Liver (tissue), 9 donors: ENCODE results near the gene PHF24. TPM values are rescaled to one million over a fixed set of nuclear protein-coding genes. Genes with fewer than 3 reads are reported as not detected.

Source experiments
- DNase-seq: peaks from one replicate; pipeline ENCODE4 v3.0.0-alpha.2; 2017; ENCODE audit warnings: low spot score
- H3K27ac ChIP-seq, 2 donors: one replicate each; pipeline ENCODE4 v1.7.0; 2013; ENCODE audit warnings: inconsistent platforms in 2 of 2, low read length in 2 of 2, control low read depth in 1 of 2, low read depth in 1 of 2, mild to moderate bottlenecking in 1 of 2
- H3K27me3 ChIP-seq, 4 donors: one replicate each; pipeline versions ENCODE4 v1.6.1 to v1.7.0; 2013; ENCODE audit warnings: low read length in 3 of 4, inconsistent platforms in 1 of 4, mild to moderate bottlenecking in 1 of 4, moderate library complexity in 1 of 4; ENCODE audit not compliant: control insufficient read depth in 4 of 4, insufficient read depth in 4 of 4
- H3K36me3 ChIP-seq, 4 donors: one replicate each; pipeline versions ENCODE4 v1.6.1 to v1.7.0; 2013; ENCODE audit warnings: low read length in 3 of 4, mild to moderate bottlenecking in 3 of 4, low read depth in 1 of 4, moderate library complexity in 1 of 4; ENCODE audit not compliant: control insufficient read depth in 4 of 4, insufficient read depth in 3 of 4
- H3K4me1 ChIP-seq, 4 donors: one replicate each; pipeline versions ENCODE4 v1.6.1 to v1.7.0; 2013; ENCODE audit warnings: low read length in 3 of 4, mild to moderate bottlenecking in 3 of 4, moderate library complexity in 1 of 4; ENCODE audit not compliant: control insufficient read depth in 4 of 4, insufficient read depth in 4 of 4
- H3K4me3 ChIP-seq, 3 donors: one replicate each; pipeline versions ENCODE4 v1.6.1 to v1.7.0; 2013; ENCODE audit warnings: low read length in 3 of 3, control low read depth in 1 of 3, low read depth in 1 of 3, mild to moderate bottlenecking in 1 of 3
- H3K9ac ChIP-seq, 2 donors: one replicate each; pipeline ENCODE4 v1.7.0; 2013; ENCODE audit warnings: low read length in 2 of 2, mild to moderate bottlenecking in 2 of 2, moderate library complexity in 2 of 2, control low read depth in 1 of 2, low read depth in 1 of 2
- H3K9me3 ChIP-seq, 4 donors: one replicate each; pipeline versions ENCODE4 v1.6.1 to v1.7.0; 2013; ENCODE audit warnings: low read length in 3 of 4; ENCODE audit not compliant: control insufficient read depth in 4 of 4
- ATF3 ChIP-seq: IDR thresholded peaks from 2 replicates; pipeline ENCODE4 v1.6.1; 2016; ENCODE audit warnings: antibody characterized with exemption
- EGR1 ChIP-seq, 2 donors: IDR thresholded peaks; 2 replicates each; pipeline ENCODE4 v1.6.1; 2016 to 2018; ENCODE audit warnings: antibody characterized with exemption in 2 of 2, low read depth in 2 of 2
- FOXA1 ChIP-seq: IDR thresholded peaks from 2 replicates; pipeline ENCODE4 v1.6.1; 2016; ENCODE audit warnings: antibody characterized with exemption
- FOXA2 ChIP-seq: IDR thresholded peaks from 2 replicates; pipeline ENCODE4 v1.6.1; 2016; ENCODE audit warnings: antibody characterized with exemption
- GABPA ChIP-seq, 2 donors: IDR thresholded peaks in 1 of 2; conservative IDR thresholded peaks in 1 of 2; 2 replicates each; pipeline ENCODE4 v1.6.1; 2016; ENCODE audit warnings: antibody characterized with exemption in 2 of 2, mild to moderate bottlenecking in 1 of 2, moderate library complexity in 1 of 2
- HNF4A ChIP-seq, 2 donors: conservative IDR thresholded peaks; 2 replicates each; pipeline ENCODE4 v1.6.1; 2016; ENCODE audit warnings: antibody characterized with exemption in 2 of 2, mild to moderate bottlenecking in 2 of 2
- HNF4G ChIP-seq: IDR thresholded peaks from 2 replicates; pipeline ENCODE4 v1.6.1; 2016; ENCODE audit warnings: antibody characterized with exemption
- NR2F2 ChIP-seq: IDR thresholded peaks from 2 replicates; pipeline ENCODE4 v1.6.1; 2016; ENCODE audit warnings: antibody characterized with exemption
- RAD21 ChIP-seq, 2 donors: IDR thresholded peaks; 2 replicates each; pipeline ENCODE4 v1.6.1; 2016; ENCODE audit warnings: antibody characterized with exemption in 2 of 2, mild to moderate bottlenecking in 2 of 2
- REST ChIP-seq: IDR thresholded peaks from 2 replicates; pipeline ENCODE4 v1.6.1; 2016; ENCODE audit warnings: antibody characterized with exemption, mild to moderate bottlenecking
- RXRA ChIP-seq, 2 donors: IDR thresholded peaks; 2 replicates each; pipeline ENCODE4 v1.6.1; 2017 to 2018; ENCODE audit warnings: antibody characterized with exemption in 2 of 2, mild to moderate bottlenecking in 1 of 2
- SP1 ChIP-seq: IDR thresholded peaks from 2 replicates; pipeline ENCODE4 v1.6.1; 2018; ENCODE audit warnings: antibody characterized with exemption, mild to moderate bottlenecking
- TAF1 ChIP-seq: conservative IDR thresholded peaks from 2 replicates; pipeline ENCODE4 v1.6.1; 2016; ENCODE audit warnings: antibody characterized with exemption, mild to moderate bottlenecking
- YY1 ChIP-seq: IDR thresholded peaks from 2 replicates; pipeline ENCODE4 v1.6.1; 2016; ENCODE audit warnings: antibody characterized with exemption, mild to moderate bottlenecking
- ZBTB33 ChIP-seq: IDR thresholded peaks from 2 replicates; pipeline ENCODE4 v1.6.1; 2016; ENCODE audit warnings: antibody characterized with exemption
- WGBS: extraction: QIAGEN DNeasy Blood & Tissue Kit; methylation state at CpG from one replicate; pipeline ENCODE4 v1.1.7; 2013; 5-methylcytosine and 5-hydroxymethylcytosine counted together
- polyA plus RNA-seq, 2 donors: library from polyadenylated mRNA; stranded (reverse) in 1 of 2; unstranded in 1 of 2; fragments of 200-250 nt in 1 of 2; fragments of >200 nt in 1 of 2; fragmentation: Nextera tagmentation in 1 of 2; extraction: Ambion mirVana in 1 of 2; gene quantifications; one replicate each; pipeline versions ENCODE4 v1.2.1 to v1.2.3, GENCODE V29; 2013 to 2015
- total RNA-seq, 2 donors: library from RNA; depleted of rRNA; stranded (reverse); fragments of >200 nt; gene quantifications; one replicate each; pipeline ENCODE4 v1.2.3, GENCODE V29; 2014
- donor health status: healthy.
- donor health status: healthy.
- donor health status: healthy.
- donor health status: healthy.
- donor health status: healthy.

The PHF24 gene
- total and polyA plus RNA-seq, 4 donors = 0.01 to 0.17 (median 0.04) TPM

- TF ChIP-seq FOXA1 (no peak), YY1 (no peak), NR2F2 (no peak), SP1 (no peak), HNF4G (no peak), GABPA (IDR thresholded peaks at IDR 0.05 in 1 of 2, conservative IDR thresholded peaks at IDR 0.05 in 1 of 2) (no peak)
Observed at GRCh38 chr9:34974664-34975063, 16.6 kb downstream of the PHF24 start (continued).

- H3K36me3 ChIP-seq = no peaks in the 10 kb centered on the region
- no peak overlapping the region for H3K9ac ChIP-seq
- WGBS = 93% methylated on average over 11 of the region's 11 CpGs
- H3K4me1 ChIP-seq = no peaks in the 10 kb centered on the region
- H3K27ac ChIP-seq = no peak overlapping the region
- no peak for TF ChIP-seq FOXA2
- no peak for TF ChIP-seq FOXA1
- no peak for TF ChIP-seq ATF3
- TF ChIP-seq HNF4A (conservative IDR thresholded peaks at IDR 0.05) = no peak
- TF ChIP-seq YY1 = no peak
- TF ChIP-seq EGR1 (IDR thresholded peaks at IDR 0.05; ENCODE audit: low read depth in 2 of 2) = no peak
- no peak for TF ChIP-seq TAF1
- TF ChIP-seq NR2F2 = no peak
- no peak for DNase-seq
- no peaks in the 10 kb centered on the region for H3K27me3 ChIP-seq
- no peaks in the 10 kb centered on the region for H3K9me3 ChIP-seq
- H3K4me3 ChIP-seq = no peak overlapping the region
Observed at GRCh38 chr9:34976441-34976840, 18.4 kb downstream of the PHF24 start.

- no peak for DNase-seq
- H3K9ac ChIP-seq = no peak overlapping the region
- 91% methylated on average over 11 of the region's 11 CpGs for WGBS
- TF ChIP-seq YY1 (no peak), REST (no peak), TAF1 (no peak), RAD21 (IDR thresholded peaks at IDR 0.05) (no peak), HNF4G (no peak), SP1 (no peak), FOXA2 (no peak), RXRA (IDR thresholded peaks at IDR 0.05) (no peak), ATF3 (no peak), ZBTB33 (no peak)
- H3K36me3 ChIP-seq = no peaks in the 10 kb centered on the region
- H3K27ac ChIP-seq = no peak overlapping the region
- H3K9me3 ChIP-seq = no peaks in the 10 kb centered on the region
- H3K4me3 ChIP-seq = no peak overlapping the region
- no peaks in the 10 kb centered on the region for H3K4me1 ChIP-seq
- H3K27me3 ChIP-seq = no peaks in the 10 kb centered on the region
Observed at GRCh38 chr9:34976992-34977391, 18.9 kb downstream of the PHF24 start.
